Tibial artery (tissue), 4 donors: ENCODE measurements around the gene PDE3A.

Experiments used
- DNase-seq, 2 donors: peaks; one replicate each; pipeline ENCODE4 v3.0.0-alpha.2; 2019
- H3K27ac ChIP-seq, 2 donors: fragments of 200-600 bp; sonication (generic) in 1 of 2; 1 replicate in 1 of 2; 2 replicates in 1 of 2; pipeline ENCODE4 v1.5.1; 2018 to 2019; ENCODE audit warnings: mild to moderate bottlenecking in 1 of 2
- H3K27me3 ChIP-seq, 2 donors: fragments of 200-600 bp; sonication (generic) in 1 of 2; one replicate each; pipeline versions ENCODE4 v1.5.1 to v1.6.0; 2016 to 2019
- H3K36me3 ChIP-seq, 3 donors: fragments of 200-600 bp; sonication (generic) in 2 of 3; one replicate each; pipeline ENCODE4 v1.5.1; 2016 to 2019; ENCODE audit warnings: mild to moderate bottlenecking in 2 of 3
- H3K4me1 ChIP-seq, 4 donors: fragments of 200-600 bp; sonication (generic) in 2 of 4; 1 replicate in 3 of 4; 2 replicates in 1 of 4; pipeline ENCODE4 v1.5.1; 2016 to 2019
- H3K4me3 ChIP-seq, 2 donors: fragments of 200-600 bp; sonication (generic) in 1 of 2; 1 replicate in 1 of 2; 2 replicates in 1 of 2; pipeline ENCODE4 v1.5.1; 2018 to 2019; ENCODE audit warnings: mild to moderate bottlenecking in 2 of 2
- H3K9me3 ChIP-seq, 3 donors: fragments of 200-600 bp; sonication (generic) in 1 of 3; one replicate each; pipeline ENCODE4 v1.5.1; 2016 to 2019
- CTCF ChIP-seq, 2 experiments: fragments of 200-600 bp in 1 of 2; fragments of 450-650 bp in 1 of 2; IDR thresholded peaks; one replicate each; pipeline ENCODE4 v1.5.1; 2017 to 2019; ENCODE audit warnings: antibody characterized with exemption in 2 of 2, mild to moderate bottlenecking in 1 of 2, moderate library complexity in 1 of 2
- intact Hi-C: fragments of 100-400 bp; cut with DNase I; formaldehyde crosslinking; loops from one replicate; pipeline ENCODE4 v1.15.0; 2023; ENCODE audit warnings: low total_unique reads

Gene PDE3A

GRCh38 chr12:20508962-20509361 is 140.6 kb downstream of the PDE3A start:
- Histone ChIP-seq H3K4me3 (no peak overlapping the region), H3K9me3 (no peaks in the 10 kb centered on the region), H3K36me3 (no peaks in the 10 kb centered on the region), H3K27ac (peak overlapping the region in 1 of 2 donors; percentile 45), H3K4me1 (peaks cover 0 to 62% (median 11%) of the 10 kb centered on the region in 4 donors), H3K27me3 (no peaks in the 10 kb centered on the region)
- no peak for DNase-seq
- no peak for TF ChIP-seq CTCF (IDR thresholded peaks at IDR 0.05)
- intact Hi-C loops = no loop called here

- H3K9me3 ChIP-seq = no peaks in the 10 kb centered on the region
- no peak overlapping the region for H3K27ac ChIP-seq
- H3K36me3 ChIP-seq = no peaks in the 10 kb centered on the region
- peaks cover 0 to 52% (median 11%) of the 10 kb centered on the region in 4 donors for H3K4me1 ChIP-seq
- H3K4me3 ChIP-seq = no peak overlapping the region
- no peak for TF ChIP-seq CTCF (IDR thresholded peaks at IDR 0.05)
- no peak for DNase-seq
- intact Hi-C loops = no loop called here
- H3K27me3 ChIP-seq = no peaks in the 10 kb centered on the region
Observed at GRCh38 chr12:20510811-20511210, 142.5 kb downstream of the PDE3A start.

GRCh38 chr12:20513189-20513588 is 144.9 kb downstream of the PDE3A start:
- Histone ChIP-seq H3K4me3 (no peak overlapping the region), H3K4me1 (peaks cover 0 to 52% (median 11%) of the 10 kb centered on the region in 4 donors), H3K36me3 (no peaks in the 10 kb centered on the region), H3K27ac (no peak overlapping the region), H3K9me3 (no peaks in the 10 kb centered on the region), H3K27me3 (no peaks in the 10 kb centered on the region)
- no peak for TF ChIP-seq CTCF (IDR thresholded peaks at IDR 0.05)
- no peak for DNase-seq
- intact Hi-C loops = no loop called here

- Histone ChIP-seq H3K4me1 (peaks cover 0 to 52% (median 9%) of the 10 kb centered on the region in 4 donors), H3K36me3 (no peaks in the 10 kb centered on the region), H3K27me3 (no peaks in the 10 kb centered on the region), H3K27ac (no peak overlapping the region), H3K9me3 (no peaks in the 10 kb centered on the region), H3K4me3 (no peak overlapping the region)
- intact Hi-C loops = no loop called here
- TF ChIP-seq CTCF (IDR thresholded peaks at IDR 0.05) = no peak
- no peak for DNase-seq
Observed at GRCh38 chr12:20514598-20514997, 146.3 kb downstream of the PDE3A start.

GRCh38 chr12:20520532-20520931 is 152.2 kb downstream of the PDE3A start:
- intact Hi-C loops = no loop called here
- no peak for TF ChIP-seq CTCF (IDR thresholded peaks at IDR 0.05)
- no peak for DNase-seq

GRCh38 chr12:20523658-20524057 is 155.3 kb downstream of the PDE3A start:
- DNase-seq = no peak
- H3K4me3 ChIP-seq = no peak overlapping the region
- H3K27me3 ChIP-seq = no peaks in the 10 kb centered on the region
- intact Hi-C loops = no loop called here
- H3K4me1 ChIP-seq = peaks cover 0 to 83% (median 7%) of the 10 kb centered on the region in 4 donors
- TF ChIP-seq CTCF (IDR thresholded peaks at IDR 0.05) = no peak
- H3K36me3 ChIP-seq = no peaks in the 10 kb centered on the region
- no peaks in the 10 kb centered on the region for H3K9me3 ChIP-seq
- no peak overlapping the region for H3K27ac ChIP-seq

More at GRCh38 chr12:20520532-20520931, 152.2 kb downstream of the PDE3A start:
- Histone ChIP-seq H3K9me3 (no peaks in the 10 kb centered on the region), H3K4me3 (no peak overlapping the region), H3K4me1 (peaks cover 0 to 69% (median 9%) of the 10 kb centered on the region in 4 donors), H3K27ac (no peak overlapping the region), H3K36me3 (no peaks in the 10 kb centered on the region), H3K27me3 (no peaks in the 10 kb centered on the region)
